IMR-90 (cell line): ENCODE data around the gene APOA4. TPM values are rescaled to one million over a fixed set of nuclear protein-coding genes. Genes with fewer than 3 reads are reported as not detected.
A peak's percentile ranks its signal among the peaks of the same experiment; 100 is the strongest.

Source experiments
- ATAC-seq: fragments of 200-7000 bp; cut with Tn5 transposase; 2 replicates; pipeline ENCODE4 v1.9.1; 2020; ENCODE audit warnings: low read depth, mild to moderate bottlenecking, moderate library complexity
- BruUV-seq: library from RNA; stranded (reverse); fragments of 400-500 nt; replicated peaks from 2 replicates; lab custom pipeline; 2021; lab: Mats Ljungman, UMichigan
- CTCF ChIA-PET: fragments of 300-600 bp; formaldehyde crosslinking; extraction: SDS; loops from one replicate; lab custom pipeline; 2021; ENCODE audit warnings: antibody characterized with exemption; lab: Yijun Ruan, JAX
- POLR2A ChIA-PET: fragments of 300-600 bp; sonication (Branson Sonifier 250); formaldehyde crosslinking; loops from one replicate; lab custom pipeline; 2022; ENCODE audit warnings: antibody characterized with exemption; ENCODE audit not compliant: unreplicated experiment; lab: Charles Lee
- DNase-seq: peaks from one replicate; pipeline ENCODE4 v3.0.0; 2013
- H2AFZ ChIP-seq: replicated peaks from 2 replicates; pipeline ENCODE3; 2013; ENCODE audit warnings: low read length, mild to moderate bottlenecking; ENCODE audit not compliant: poor library complexity
- H2AK5ac ChIP-seq: 2 replicates; pipeline ENCODE4 v1.6.1; 2013; ENCODE audit warnings: low read depth, low read length, inconsistent platforms
- H2AK9ac ChIP-seq: replicated peaks from 2 replicates; pipeline ENCODE3; 2013; ENCODE audit warnings: mild to moderate bottlenecking, low read depth, low read length, moderate library complexity; ENCODE audit not compliant: poor library complexity
- H2BK120ac ChIP-seq: 2 replicates; pipeline ENCODE4 v1.6.1; 2013; ENCODE audit warnings: low read depth, low read length, inconsistent platforms
- H2BK15ac ChIP-seq: 3 replicates; pipeline ENCODE4 v1.6.1; 2013; ENCODE audit warnings: low read depth, low read length, inconsistent platforms
- H2BK20ac ChIP-seq: 2 replicates; pipeline ENCODE4 v1.6.1; 2013; ENCODE audit warnings: low read depth, mild to moderate bottlenecking, inconsistent platforms, low read length, moderate library complexity
- H2BK5ac ChIP-seq: 2 replicates; pipeline ENCODE4 v1.6.1; 2013; ENCODE audit warnings: mild to moderate bottlenecking, low read depth, low read length, inconsistent platforms; ENCODE audit not compliant: poor library complexity, severe bottlenecking
- H3K14ac ChIP-seq: replicated peaks from 2 replicates; pipeline ENCODE4 v1.6.1; 2013; ENCODE audit warnings: low read depth, low read length, inconsistent platforms
- H3K18ac ChIP-seq: 2 replicates; pipeline ENCODE4 v1.6.1; 2013; ENCODE audit warnings: low read depth, low read length, control low read depth
- H3K23ac ChIP-seq: 2 replicates; pipeline ENCODE4 v1.6.1; 2013; ENCODE audit warnings: low read depth, low read length, inconsistent platforms
- H3K27ac ChIP-seq: 2 replicates; pipeline ENCODE4 v1.5.1; 2013; ENCODE audit warnings: mild to moderate bottlenecking, control low read depth, low read length; ENCODE audit not compliant: insufficient read depth
- H3K27me3 ChIP-seq: 2 replicates; pipeline ENCODE4 v1.6.1; 2013; ENCODE audit warnings: low read length; ENCODE audit not compliant: control insufficient read depth, insufficient read depth
- H3K36me3 ChIP-seq: 2 replicates; pipeline ENCODE4 v1.6.1; 2013; ENCODE audit warnings: low read length, mixed read lengths; ENCODE audit not compliant: control insufficient read depth, insufficient read depth
- H3K4ac ChIP-seq: 2 replicates; pipeline ENCODE4 v1.6.1; 2013; ENCODE audit warnings: low read depth, low read length, inconsistent platforms
- H3K4me1 ChIP-seq: 2 replicates; pipeline ENCODE4 v1.6.1; 2013; ENCODE audit warnings: low read length, mixed read lengths; ENCODE audit not compliant: control insufficient read depth, insufficient read depth
- H3K4me2 ChIP-seq: 2 replicates; pipeline ENCODE4 v1.6.1; 2013; ENCODE audit warnings: low read depth, mild to moderate bottlenecking, control low read depth, low read length, moderate library complexity
- H3K4me3 ChIP-seq: 2 replicates; pipeline ENCODE4 v1.5.1; 2013; ENCODE audit warnings: low read depth, mild to moderate bottlenecking, control low read depth, low read length, moderate library complexity; ENCODE audit not compliant: insufficient read depth
- H3K56ac ChIP-seq: 2 replicates; pipeline ENCODE4 v1.6.1; 2013; ENCODE audit warnings: low read length, inconsistent platforms; ENCODE audit not compliant: insufficient read depth; ENCODE audit errors: extremely low read depth
- H3K79me1 ChIP-seq, 2 experiments: 2 replicates each; pipeline ENCODE4 v1.6.1; 2013; ENCODE audit warnings: low read length in 2 of 2, inconsistent platforms in 1 of 2, low read depth in 1 of 2
- H3K9ac ChIP-seq: 2 replicates; pipeline ENCODE4 v1.6.1; 2013; ENCODE audit warnings: low read depth, low read length, control low read depth
- H3K9me1 ChIP-seq: 2 replicates; pipeline ENCODE4 v1.6.1; 2013; ENCODE audit warnings: low read length, inconsistent platforms; ENCODE audit not compliant: insufficient read depth
- H3K9me3 ChIP-seq: 2 replicates; pipeline ENCODE4 v1.6.1; 2013; ENCODE audit warnings: low read length; ENCODE audit not compliant: control insufficient read depth, insufficient read depth
- H4K20me1 ChIP-seq: 2 replicates; pipeline ENCODE4 v1.6.1; 2013; ENCODE audit warnings: low read length, inconsistent platforms; ENCODE audit not compliant: insufficient read depth
- H4K5ac ChIP-seq: 2 replicates; pipeline ENCODE4 v1.6.1; 2013; ENCODE audit warnings: mild to moderate bottlenecking, low read depth, low read length, control low read depth
- H4K8ac ChIP-seq, 2 experiments: 2 replicates each; pipeline ENCODE4 v1.6.1; 2013; ENCODE audit warnings: low read depth in 2 of 2, low read length in 2 of 2, control low read depth in 1 of 2, inconsistent platforms in 1 of 2
- H4K91ac ChIP-seq: 2 replicates; pipeline ENCODE4 v1.6.1; 2013; ENCODE audit warnings: low read depth, low read length, inconsistent platforms; ENCODE audit not compliant: insufficient read depth
- BHLHE40 ChIP-seq: fragments of 150-350 bp; IDR thresholded peaks from 2 replicates; pipeline ENCODE4 v1.6.1; 2016; ENCODE audit warnings: mild to moderate bottlenecking, low read depth, low read length
- CEBPB ChIP-seq: IDR thresholded peaks from 2 replicates; pipeline ENCODE4 v1.6.1; 2012; ENCODE audit warnings: low read depth, low read length, improper control_type of control experiment
- CHD1 ChIP-seq: IDR thresholded peaks from 2 replicates; pipeline ENCODE4 v1.6.1; 2012; ENCODE audit warnings: low read depth, low read length, improper control_type of control experiment
- CTCF ChIP-seq: conservative IDR thresholded peaks from 2 replicates; pipeline ENCODE4 v1.5.1; 2012; ENCODE audit warnings: mild to moderate bottlenecking, low read depth, low read length, improper control_type of control experiment
- ELK1 ChIP-seq: fragments of 150-350 bp; IDR thresholded peaks from 2 replicates; pipeline ENCODE4 v1.6.1; 2016; ENCODE audit warnings: low read depth, mild to moderate bottlenecking, low read length, moderate library complexity, borderline replicate concordance
- MAFK ChIP-seq: IDR thresholded peaks from 2 replicates; pipeline ENCODE4 v1.6.1; 2012; ENCODE audit warnings: low read depth, low read length, improper control_type of control experiment
- MAZ ChIP-seq: IDR thresholded peaks from 2 replicates; pipeline ENCODE4 v1.6.1; 2012; ENCODE audit warnings: low read depth, mild to moderate bottlenecking, low read length, improper control_type of control experiment, moderate library complexity, borderline replicate concordance
- MXI1 ChIP-seq: IDR thresholded peaks from 2 replicates; pipeline ENCODE4 v1.6.1; 2012; ENCODE audit warnings: low read depth, mild to moderate bottlenecking, low read length, moderate library complexity, borderline replicate concordance
- NFE2L2 ChIP-seq: fragments of 150-350 bp; IDR thresholded peaks from 2 replicates; pipeline ENCODE4 v1.6.1; 2016; ENCODE audit warnings: low read depth, mild to moderate bottlenecking, low read length
- POLR2A ChIP-seq: IDR thresholded peaks from 2 replicates; pipeline ENCODE4 v1.6.1; 2012; ENCODE audit warnings: mild to moderate bottlenecking, low read depth, low read length
- RAD21 ChIP-seq: IDR thresholded peaks from 2 replicates; pipeline ENCODE4 v1.6.1; 2012; ENCODE audit warnings: low read length, improper control_type of control experiment
- RCOR1 ChIP-seq: IDR thresholded peaks from 2 replicates; pipeline ENCODE4 v1.6.1; 2012; ENCODE audit warnings: mild to moderate bottlenecking, low read length, improper control_type of control experiment; ENCODE audit not compliant: insufficient replicate concordance
- RFX5 ChIP-seq: IDR thresholded peaks from 2 replicates; pipeline ENCODE4 v1.8.0; 2012; ENCODE audit warnings: low read depth, mild to moderate bottlenecking, low read length, moderate library complexity
- SMC3 ChIP-seq: fragments of 150-350 bp; IDR thresholded peaks from 2 replicates; pipeline ENCODE4 v1.6.1; 2016; ENCODE audit warnings: low read depth, mild to moderate bottlenecking, antibody characterized with exemption, low read length, moderate library complexity
- USF2 ChIP-seq: fragments of 150-350 bp; IDR thresholded peaks from 2 replicates; pipeline ENCODE4 v1.6.1; 2017; ENCODE audit warnings: mild to moderate bottlenecking, antibody characterized with exemption, low read length, low read depth
- WGBS, 2 experiments: methylation state at CpG; one replicate each; pipeline versions ENCODE4 v1.1.5 to v1.1.7; 2013; ENCODE audit warnings: missing lambda C conversion rate in 2 of 2; ENCODE audit not compliant: insufficient read length in 1 of 2; ENCODE audit errors: extremely low coverage in 2 of 2; 5-methylcytosine and 5-hydroxymethylcytosine counted together
- dilution Hi-C: fragments of 300-500 bp; cut with HindIII; formaldehyde crosslinking; loops from one replicate; pipeline ENCODE4 v1.14.3; 2018; ENCODE audit warnings: low sequenced_read_pairs; ENCODE audit not compliant: unreplicated experiment
- in situ Hi-C: fragments of 300-500 bp; cut with MboI; formaldehyde crosslinking; loops from 3 replicates; pipeline ENCODE4 v1.14.3; 2019; ENCODE audit warnings: low sequenced_read_pairs, inconsistent platforms, mixed read lengths
- intact Hi-C: fragments of 100-400 bp; cut with micrococcal nuclease; formaldehyde crosslinking; loops from 2 replicates; pipeline ENCODE4 v1.10.0; 2022
- polyA plus RNA-seq, 3 experiments: library from polyadenylated mRNA; depleted of rRNA; stranded (reverse); fragments of >200 nt; gene quantifications; 2 replicates each; pipeline ENCODE4 v1.2.3, GENCODE V29; 2012; ENCODE audit warnings: low replicate concordance in 1 of 3
- total RNA-seq: library from RNA; depleted of rRNA; stranded (reverse); fragments of >200 nt; gene quantifications from 2 replicates; pipeline ENCODE4 v1.2.3, GENCODE V29; 2012

Gene APOA4
- total and polyA plus RNA-seq, 2 of the 4 experiments (the other 2 are of a cell fraction), result not detected

GRCh38 chr11:116819049-116819448, 4.1 kb downstream of the APOA4 start:
- Histone ChIP-seq H3K9ac (no peak overlapping the region), H3K18ac (no peak overlapping the region), H3K14ac (no peak overlapping the region), H2BK120ac (no peak overlapping the region), H4K91ac (no peak overlapping the region), H3K4me3 (no peak overlapping the region), H3K9me1 (no peaks in the 10 kb centered on the region), H3K4ac (no peak overlapping the region), H3K23ac (no peak overlapping the region), H4K8ac (no peak overlapping the region), H3K56ac (no peak overlapping the region), H2BK20ac (no peak overlapping the region), H4K20me1 (no peaks in the 10 kb centered on the region), H3K79me1 (no peaks in the 10 kb centered on the region), H3K4me1 (peaks cover 3% of the 10 kb centered on the region; the same call in 1 of the 2 replicates), H2AFZ (no peak overlapping the region), H2BK15ac (no peak overlapping the region), H2AK5ac (no peak overlapping the region), H3K9me3 (no peaks in the 10 kb centered on the region), H2AK9ac (peak overlapping the region; percentile 16), H3K27me3 (peaks cover 22% of the 10 kb centered on the region; the same call in 1 of the 2 replicates), H4K5ac (no peak overlapping the region), H3K36me3 (no peaks in the 10 kb centered on the region), H3K4me2 (no peak overlapping the region), H2BK5ac (no peak overlapping the region), H3K27ac (no peak overlapping the region)
- 80% methylated on average over 1 of the region's 9 CpGs; no CpG with 5 or more reads in 1 of the 2 experiments for WGBS, 2 experiments
- BruUV-seq, result no TSS peak
- CTCF ChIA-PET, result no interaction called here
- DNase-seq (no peak), ATAC-seq (no peak)
- intact Hi-C loops (no loop called here), dilution Hi-C loops (no loop called here), in situ Hi-C loops (no loop called here)
- TF ChIP-seq CHD1 (no peak), CTCF (no peak), MXI1 (no peak), MAFK (no peak), USF2 (no peak), BHLHE40 (no peak), MAZ (no peak), CEBPB (no peak), NFE2L2 (no peak), SMC3 (no peak), RFX5 (no peak), POLR2A (no peak), ELK1 (no peak), RAD21 (no peak), RCOR1 (no peak)
- POLR2A ChIA-PET, result no interaction called here
